H54 (cell line): ENCODE data around the gene METTL13.

Source experiments
- DNase-seq: peaks from one replicate; pipeline ENCODE4 v3.0.0; 2011; ENCODE audit warnings: low spot score, mixed read lengths; ENCODE audit not compliant: insufficient read length
- FAIRE-seq: peaks from 3 replicates; lab custom pipeline; 2011; peaks lifted over from hg19 to GRCh38; lab: Jason Lieb, UNC
- POLR2A ChIP-seq: IDR thresholded peaks from 2 replicates; pipeline ENCODE4 v1.6.1; 2011; ENCODE audit warnings: low read depth, mild to moderate bottlenecking, low read length

The METTL13 gene

GRCh38 chr1:171753182-171753581 lies 28.3 kb upstream of the METTL13 start:
- TF ChIP-seq POLR2A, result no peak
- FAIRE-seq (no peak), DNase-seq (no peak)

GRCh38 chr1:171753685-171754352 lies 27.6 kb upstream of the METTL13 start:
- DNase-seq (no peak), FAIRE-seq (no peak)
- no peak for TF ChIP-seq POLR2A

DNA sequence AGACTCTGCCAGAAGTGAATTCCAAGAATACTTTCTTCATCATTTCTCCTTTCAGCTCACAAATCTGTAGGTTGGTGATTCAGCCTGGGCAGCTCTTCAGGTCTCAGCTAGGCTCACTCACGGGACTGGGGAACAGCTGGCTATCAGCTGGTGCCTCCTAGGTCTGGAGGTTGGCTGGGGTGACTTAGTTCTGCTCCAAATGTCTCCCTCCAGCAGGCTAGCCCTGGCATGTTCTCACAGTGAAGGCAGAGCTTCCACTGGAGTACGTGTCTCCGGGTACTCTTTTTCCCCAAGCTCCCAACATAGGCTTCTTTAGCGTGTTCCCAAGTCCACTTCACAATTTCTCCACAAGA lies 27.1 kb upstream of the METTL13 start:
- no peak for DNase-seq
- no peak for TF ChIP-seq POLR2A
- no peak for FAIRE-seq

- no peak for FAIRE-seq
- no peak for TF ChIP-seq POLR2A
- no peak for DNase-seq
Observed at GRCh38 chr1:171754971-171755370, 26.5 kb upstream of the METTL13 start.

GRCh38 chr1:171756856-171757255 lies 24.6 kb upstream of the METTL13 start:
- TF ChIP-seq POLR2A, result no peak
- FAIRE-seq, result no peak
- DNase-seq, result no peak

DNA sequence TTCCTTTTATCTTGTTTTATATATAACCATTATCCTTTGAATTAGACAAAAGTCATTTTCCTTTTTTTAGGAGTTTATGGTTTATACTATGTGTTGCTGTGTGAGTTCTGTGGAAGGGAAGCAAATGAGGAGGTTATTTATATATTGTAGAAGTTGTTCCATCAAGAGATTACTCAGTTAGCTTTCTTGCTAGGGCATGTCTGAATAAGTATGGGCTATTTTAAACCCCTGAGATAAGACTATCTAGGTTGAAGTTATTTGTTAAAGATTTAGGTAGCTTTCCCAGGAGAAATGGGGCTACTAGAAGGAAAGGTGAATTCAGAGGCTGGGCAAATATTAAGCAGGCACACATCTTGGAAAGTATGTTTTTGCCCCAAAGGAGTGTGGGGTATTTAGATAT lies 23.4 kb upstream of the METTL13 start:
- no peak for FAIRE-seq
- DNase-seq, result no peak
- TF ChIP-seq POLR2A, result no peak

DNA sequence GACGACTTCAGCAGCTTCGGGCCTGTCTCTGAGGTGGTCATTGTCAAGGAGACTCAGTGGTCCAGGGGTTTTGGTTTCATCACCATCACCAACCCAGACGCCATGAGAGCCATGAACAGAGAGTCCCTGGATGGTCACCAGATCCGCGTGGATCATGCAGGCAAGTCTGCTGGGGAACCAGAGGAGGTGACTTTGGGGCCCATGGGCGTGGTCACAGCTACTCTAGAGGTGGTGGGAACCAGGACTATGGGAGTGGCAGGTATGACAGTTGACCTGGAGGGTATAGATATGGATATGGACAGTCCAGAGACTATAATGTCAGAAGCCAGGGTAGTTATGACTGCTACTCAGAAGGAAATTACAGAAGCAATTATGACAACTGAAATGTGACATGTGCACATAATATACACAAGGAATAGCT lies 19.3 kb upstream of the METTL13 start:
- no peak for TF ChIP-seq POLR2A

GRCh38 chr1:171763764-171764163 lies 17.7 kb upstream of the METTL13 start:
- no peak for FAIRE-seq
- TF ChIP-seq POLR2A, result no peak
- no peak for DNase-seq

More for the DNA sequence above, 19.3 kb upstream of the METTL13 start:
- FAIRE-seq (no peak), DNase-seq (no peak)

DNA sequence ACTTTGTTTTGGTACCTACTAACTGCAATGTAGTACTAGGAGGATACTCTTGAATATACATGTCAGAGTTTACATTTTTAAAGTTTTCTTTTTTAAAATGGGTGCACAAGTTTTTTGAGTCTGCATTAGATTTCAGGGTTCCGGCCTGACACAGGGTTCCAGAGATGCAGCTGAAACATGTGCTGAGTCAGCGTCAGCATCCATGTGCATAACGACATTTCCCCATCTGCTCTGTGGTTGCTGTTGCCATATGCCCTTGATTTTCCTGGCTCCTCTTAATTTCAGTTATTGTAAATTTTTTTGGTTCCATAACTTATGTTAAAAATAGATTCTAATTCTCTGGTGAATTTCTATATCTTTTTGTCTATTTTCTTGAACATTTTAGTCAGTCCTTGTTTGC lies 12.3 kb upstream of the METTL13 start:
- FAIRE-seq (no peak), DNase-seq (no peak)
- TF ChIP-seq POLR2A, result no peak

DNA sequence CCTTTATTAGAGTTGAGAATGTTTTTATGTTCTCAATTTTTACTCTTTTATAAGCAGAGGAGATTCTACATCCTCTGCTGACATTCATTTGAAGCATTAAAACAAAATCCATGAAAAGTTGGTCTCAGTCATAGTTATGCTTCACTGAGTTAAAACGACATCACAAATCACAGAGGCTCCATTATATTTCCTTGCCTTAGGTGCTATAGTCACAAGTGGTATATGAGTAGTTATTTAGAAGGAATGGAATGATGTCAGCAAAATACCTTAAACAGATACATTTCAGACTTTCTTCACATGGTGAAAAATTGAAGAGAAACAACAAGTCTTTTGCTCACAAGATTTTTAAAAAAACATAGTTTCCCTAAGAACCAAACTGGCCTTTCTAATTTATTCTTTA lies 11.7 kb upstream of the METTL13 start:
- no peak for DNase-seq
- no peak for TF ChIP-seq POLR2A
- FAIRE-seq, result no peak

DNA sequence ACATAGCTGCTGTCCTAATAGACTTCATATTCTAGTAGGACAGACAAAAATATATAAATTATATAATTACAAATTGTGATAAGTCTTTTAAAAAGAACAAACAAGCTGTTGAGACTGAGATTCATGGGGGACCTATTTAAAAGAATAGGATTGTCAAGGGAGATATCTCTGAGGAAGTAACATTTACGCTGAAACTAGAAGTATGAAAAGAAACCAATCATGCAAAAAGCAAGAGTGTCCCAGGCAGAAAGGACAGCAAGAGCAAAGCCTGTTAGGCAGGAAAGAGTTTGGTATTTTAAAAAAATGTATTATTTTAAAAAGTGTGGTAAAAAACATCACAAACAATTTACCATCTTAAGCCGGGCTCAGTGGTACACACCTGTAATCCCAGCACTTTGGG lies 9.1 kb upstream of the METTL13 start:
- DNase-seq, result no peak
- no peak for FAIRE-seq
- TF ChIP-seq POLR2A, result no peak

DNA sequence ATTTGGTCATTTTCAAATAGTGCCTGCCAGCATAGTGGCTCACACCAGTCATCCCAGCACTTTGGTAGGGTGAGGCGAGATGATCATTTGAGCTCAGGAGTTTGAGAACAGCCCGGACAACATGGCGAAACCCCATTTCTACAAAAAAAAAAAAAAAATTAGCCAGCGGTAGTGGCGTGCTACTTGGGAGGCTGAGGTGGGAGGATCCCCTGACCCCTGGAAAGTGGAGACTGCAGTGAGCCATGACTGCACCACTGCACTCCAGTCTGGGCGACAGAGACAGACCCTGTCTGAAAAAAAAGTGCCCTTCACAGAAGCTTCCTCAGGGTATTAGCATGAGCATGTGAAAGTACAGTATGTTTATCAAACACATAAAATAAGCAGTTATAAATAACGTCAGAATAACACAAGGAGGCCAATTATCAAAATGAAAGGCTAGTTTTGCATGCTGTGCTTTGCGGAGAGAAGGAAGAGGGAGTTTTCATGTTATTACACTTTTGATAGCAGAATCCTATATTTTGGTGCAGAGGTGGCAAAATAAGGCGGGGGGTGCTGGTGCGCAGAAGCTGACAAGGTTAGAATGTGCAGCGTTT lies 781 bp upstream of the METTL13 start:
- TF ChIP-seq POLR2A, result no peak
- no peak for DNase-seq

GRCh38 chr1:171783816-171784530 lies 2.5 kb downstream of the METTL13 start:
- no peak for FAIRE-seq
- TF ChIP-seq POLR2A, result no peak
- DNase-seq, result no peak

More for the DNA sequence above, 781 bp upstream of the METTL13 start:
- FAIRE-seq, result no peak

DNA sequence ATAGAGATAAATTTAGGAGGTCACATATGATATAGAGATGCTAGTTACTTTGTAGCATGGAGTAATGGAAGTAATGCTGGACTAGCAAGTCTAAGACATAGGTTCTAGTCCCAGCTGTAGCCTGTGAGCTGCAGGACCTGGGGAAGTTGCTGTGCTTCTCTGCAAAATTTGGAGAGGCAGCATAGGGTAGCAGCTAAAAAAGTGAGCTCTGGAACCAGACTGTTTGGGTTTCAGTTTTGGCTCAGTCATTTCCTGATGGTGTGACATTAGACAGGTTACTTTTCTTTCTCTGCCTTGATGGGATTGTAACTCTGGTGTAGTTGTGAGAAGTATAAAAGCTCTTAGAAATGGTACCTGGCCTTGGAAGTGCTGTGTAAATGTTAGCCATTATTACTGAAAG lies 3.3 kb downstream of the METTL13 start:
- FAIRE-seq, result no peak

More for the DNA sequence above, 3.3 kb downstream of the METTL13 start:
- TF ChIP-seq POLR2A, result no peak
- no peak for DNase-seq
